ENCODE data around the gene CUL7.

GRCh38 chr6:43077333-43077809 is 23.7 kb upstream of the CUL7 start:
- TF ChIP-seq REST (IDR thresholded peaks at IDR 0.05; ENCODE audit: low read depth) (no peak), ELF1 (IDR thresholded peaks at IDR 0.05; ENCODE audit: borderline replicate concordance, low read depth) (no peak; the same call in 1 of the 2 replicates), CTCF (IDR thresholded peaks at IDR 0.05 in 2 of 3, conservative IDR thresholded peaks at IDR 0.05 in 1 of 3; ENCODE audit: borderline replicate concordance in 1 of 3, insufficient read depth in 1 of 3, low read depth in 2 of 3, low read length in 2 of 3) (no peak), SIN3A (IDR thresholded peaks at IDR 0.05; ENCODE audit: low read depth) (no peak), CBX3 (IDR thresholded peaks at IDR 0.05; ENCODE audit: low read depth) (no peak), POLR2A (IDR thresholded peaks at IDR 0.05; ENCODE audit: borderline replicate concordance, extremely low read depth, insufficient read depth, insufficient read length) (no peak), YY1 (IDR thresholded peaks at IDR 0.05; ENCODE audit: extremely low read depth, insufficient replicate concordance, low read depth, low read length) (no peak), EZH2 (IDR thresholded peaks at IDR 0.05) (no peak)

Measured in HCT116 (cell line).